ACHN (cell line): ENCODE data around the gene STX16.

ENCODE experiments used
- DNase-seq: peaks from one replicate; pipeline ENCODE4 v3.0.0-alpha.2; 2015
- in situ Hi-C: cut with HindIII; loops from 2 replicates; pipeline ENCODE4 v1.10.0; 2017; ENCODE audit warnings: low sequenced_read_pairs, low pct_ligation_motif_present, low pct_unique_long_range_greater_than_20kb

Gene STX16

DNA sequence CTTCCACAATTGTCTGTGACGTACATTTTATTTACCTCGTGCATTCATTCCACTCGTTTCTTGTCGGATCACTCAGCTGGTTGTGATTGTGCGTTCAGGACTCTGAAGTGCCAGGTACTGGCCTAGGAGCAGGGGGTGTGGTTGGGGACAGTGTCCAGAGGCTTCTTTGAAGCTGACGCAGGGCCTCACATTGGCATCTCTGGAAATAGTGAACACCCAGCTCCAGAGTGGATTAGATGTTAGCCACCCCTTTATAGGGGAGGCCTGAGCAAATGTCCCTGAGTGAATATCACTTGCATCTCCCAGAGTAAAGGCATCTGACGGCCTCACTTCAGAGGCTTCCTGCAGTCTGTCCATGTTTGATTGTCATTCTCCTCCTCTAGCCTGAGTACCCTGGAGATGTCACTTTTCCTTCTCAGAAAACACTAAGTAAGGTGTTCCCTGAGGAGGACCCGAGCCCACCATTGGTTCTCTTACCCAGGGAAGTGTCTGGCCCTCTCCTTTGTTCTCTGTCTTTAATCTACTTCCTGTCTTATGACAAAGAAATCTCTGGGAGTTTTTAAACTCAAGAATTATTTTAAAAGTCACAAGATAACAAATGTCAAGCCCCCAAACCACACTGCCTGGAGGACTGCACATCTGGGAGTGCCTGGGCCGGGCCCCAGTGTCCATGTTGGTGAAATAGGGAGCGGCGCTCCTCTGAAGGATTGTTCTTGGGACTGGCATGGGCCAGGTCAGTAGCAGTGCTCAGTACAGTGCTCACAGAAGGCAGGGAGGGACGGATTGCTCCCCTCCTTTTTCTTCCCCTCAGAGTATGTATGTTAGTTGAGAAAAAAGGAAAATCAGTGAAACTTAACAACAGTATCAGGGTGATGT is 10.8 kb downstream of the STX16 start:
- no peak for DNase-seq
- in situ Hi-C loops = loop anchor here (25.0 kb wide), 1 partner anchor 425 kb away; the partner anchor contains the start of gene ANKRD60

DNA sequence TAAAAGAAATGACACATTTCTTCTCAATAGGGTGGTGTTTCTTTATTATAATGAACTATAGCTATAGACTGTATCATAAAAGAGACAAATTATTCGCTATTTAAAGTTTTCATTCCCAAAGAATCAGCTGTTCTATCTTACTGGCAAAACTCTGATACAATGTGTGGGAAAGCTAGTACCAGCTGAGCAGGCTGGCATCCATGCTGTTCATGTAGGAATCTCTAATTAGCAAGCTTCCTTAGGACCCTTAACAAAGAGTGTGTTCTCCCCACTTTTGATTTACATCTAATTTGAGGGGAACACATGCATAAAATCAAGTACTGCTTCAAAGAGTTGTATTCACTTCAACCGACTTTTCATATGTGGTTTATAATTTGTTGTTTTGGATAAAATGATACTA is 13.2 kb downstream of the STX16 start:
- in situ Hi-C loops = loop anchor here (25.0 kb wide), 1 partner anchor 427 kb away; the partner anchor contains the start of gene ANKRD60
- no peak for DNase-seq

DNA sequence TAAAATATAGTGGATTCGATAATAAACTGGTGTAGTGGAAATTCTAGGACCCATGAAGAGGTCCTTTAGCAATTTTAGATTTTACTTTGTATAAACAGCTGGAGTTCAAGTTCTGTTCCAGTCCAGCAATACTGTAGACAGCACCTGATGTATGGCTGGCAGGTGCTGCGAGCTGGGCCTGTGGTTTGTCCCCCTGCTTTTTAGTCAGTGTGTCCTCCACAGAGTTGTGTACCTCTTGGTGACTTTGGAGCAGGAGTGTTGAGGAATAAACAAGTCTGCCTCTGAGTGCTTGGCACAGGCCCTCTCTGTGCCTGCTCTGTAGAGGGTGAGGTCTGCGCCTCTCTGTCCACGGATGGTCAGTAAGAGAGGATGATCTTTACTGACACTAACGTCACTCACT is 13.8 kb downstream of the STX16 start:
- in situ Hi-C loops = loop anchor here (25.0 kb wide), 1 partner anchor 428 kb away; the partner anchor contains the start of gene ANKRD60

DNA sequence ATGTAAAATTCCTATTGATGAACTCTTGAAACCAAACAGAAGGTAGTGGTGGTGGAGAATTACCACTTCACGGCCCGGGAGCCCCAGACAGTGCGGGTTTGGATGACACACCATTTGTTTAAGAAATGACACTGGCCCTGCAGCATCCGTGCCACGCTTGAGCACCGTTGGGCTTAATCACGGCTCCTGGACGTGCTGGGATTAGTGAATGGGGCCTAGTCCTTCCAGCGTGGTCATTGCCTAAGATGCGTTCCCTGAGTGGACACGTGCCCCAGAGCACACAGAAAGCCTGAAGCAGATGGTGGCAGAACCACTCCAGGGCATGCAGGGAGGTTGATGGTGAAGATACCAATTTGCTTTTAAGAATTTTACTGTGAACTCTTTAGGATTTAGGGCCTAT is 14.5 kb downstream of the STX16 start:
- in situ Hi-C loops = loop anchor here (25.0 kb wide), 1 partner anchor 428 kb away; the partner anchor contains the start of gene ANKRD60
- DNase-seq = peak; percentile 80

More for the DNA sequence above, 13.8 kb downstream of the STX16 start:
- no peak for DNase-seq

DNA sequence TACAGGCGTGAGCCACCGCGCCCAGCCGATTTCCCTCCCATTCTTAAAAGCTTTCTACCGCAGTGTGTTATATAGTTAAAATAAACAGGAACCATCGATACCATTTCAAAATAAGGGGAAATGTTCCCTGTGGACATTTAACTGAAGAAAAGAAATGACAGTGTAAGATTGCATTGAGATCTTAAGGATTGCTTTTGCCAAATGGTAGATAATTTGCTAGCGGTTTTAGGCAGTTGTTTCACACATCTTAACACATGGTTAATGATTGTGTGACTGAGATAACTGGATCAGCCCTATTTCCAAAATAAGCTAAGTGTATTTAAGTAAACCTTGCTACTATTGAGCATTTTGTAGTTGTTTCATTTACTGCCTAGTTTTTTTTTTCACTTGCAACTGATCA is 15.6 kb downstream of the STX16 start:
- peak; percentile 41 for DNase-seq
- in situ Hi-C loops = loop anchor here (25.0 kb wide), 1 partner anchor 429 kb away; the partner anchor contains the start of gene ANKRD60

DNA sequence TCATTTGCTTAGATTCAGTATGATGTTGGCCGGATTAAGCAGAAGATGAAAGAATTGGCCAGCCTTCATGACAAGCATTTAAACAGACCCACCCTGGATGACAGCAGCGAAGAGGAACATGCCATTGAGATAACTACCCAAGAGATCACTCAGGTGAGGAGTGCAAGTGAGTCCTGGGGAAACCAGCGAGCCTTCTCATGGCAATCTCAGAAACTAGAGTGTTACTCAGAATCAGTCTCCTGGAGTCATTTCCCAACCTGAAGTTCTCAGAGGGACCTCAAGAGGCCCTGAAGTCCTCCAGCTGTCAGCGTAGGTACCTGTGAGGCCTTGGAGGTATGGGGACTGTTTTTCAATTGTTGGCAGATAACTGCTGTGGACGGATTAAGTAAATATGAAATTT is 16.9 kb downstream of the STX16 start:
- DNase-seq = no peak
- in situ Hi-C loops = loop anchor here (25.0 kb wide), 1 partner anchor 431 kb away; the partner anchor contains the start of gene ANKRD60

DNA sequence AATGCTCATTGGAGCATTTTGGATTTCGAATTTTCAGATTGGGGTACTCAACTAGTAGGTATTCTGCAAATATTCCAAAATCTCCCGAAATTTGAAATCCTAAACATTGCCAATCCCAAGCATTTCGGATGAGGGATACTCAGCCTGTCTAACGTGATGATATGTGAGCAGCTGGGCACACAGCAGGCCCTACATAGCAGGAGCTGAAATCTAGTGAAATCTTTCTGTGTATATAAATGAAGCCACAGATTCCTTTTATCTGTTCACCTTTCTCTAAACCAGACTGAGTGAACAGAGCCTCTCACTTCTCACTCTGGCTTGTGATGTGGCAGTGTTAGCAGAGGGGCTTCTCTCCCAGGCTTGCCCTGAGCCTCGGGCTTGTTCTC is 17.8 kb downstream of the STX16 start:
- in situ Hi-C loops = loop anchor here (25.0 kb wide), 1 partner anchor 432 kb away; the partner anchor contains the start of gene ANKRD60
- no peak for DNase-seq

DNA sequence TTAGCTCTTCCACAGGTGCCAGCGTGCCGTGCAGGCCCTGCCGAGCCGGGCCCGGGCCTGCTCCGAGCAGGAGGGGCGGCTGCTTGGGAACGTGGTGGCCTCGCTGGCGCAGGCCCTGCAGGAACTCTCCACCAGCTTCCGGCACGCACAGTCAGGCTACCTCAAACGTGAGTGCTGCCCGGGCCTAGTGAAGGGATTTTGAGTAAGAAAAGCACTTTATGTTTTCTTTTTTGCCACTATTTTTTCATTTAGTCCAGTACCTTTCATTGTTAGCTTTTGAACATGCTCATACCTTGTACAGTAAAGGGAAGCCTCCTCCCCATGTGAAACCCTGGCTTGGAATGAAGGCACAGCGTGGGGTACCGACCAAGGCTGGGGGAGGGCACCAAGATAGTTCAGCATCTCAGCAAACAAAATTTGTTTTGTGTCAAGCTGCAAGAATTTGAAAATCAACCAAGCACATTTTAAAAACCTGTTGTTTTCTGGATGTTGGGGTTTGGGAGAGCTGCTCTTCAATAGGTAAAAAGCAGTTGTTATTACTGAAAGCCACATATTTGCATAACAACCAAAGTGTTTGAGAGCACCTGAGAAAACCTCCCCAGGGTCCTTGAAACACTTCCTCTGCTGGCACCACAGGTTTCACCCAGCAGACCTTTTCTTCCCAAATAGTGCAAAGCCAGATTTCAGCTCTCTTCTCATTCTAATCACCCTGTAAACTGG is 18.4 kb downstream of the STX16 start:
- in situ Hi-C loops = loop anchor here (25.0 kb wide), 1 partner anchor 432 kb away; the partner anchor contains the start of gene ANKRD60
- DNase-seq = no peak

DNA sequence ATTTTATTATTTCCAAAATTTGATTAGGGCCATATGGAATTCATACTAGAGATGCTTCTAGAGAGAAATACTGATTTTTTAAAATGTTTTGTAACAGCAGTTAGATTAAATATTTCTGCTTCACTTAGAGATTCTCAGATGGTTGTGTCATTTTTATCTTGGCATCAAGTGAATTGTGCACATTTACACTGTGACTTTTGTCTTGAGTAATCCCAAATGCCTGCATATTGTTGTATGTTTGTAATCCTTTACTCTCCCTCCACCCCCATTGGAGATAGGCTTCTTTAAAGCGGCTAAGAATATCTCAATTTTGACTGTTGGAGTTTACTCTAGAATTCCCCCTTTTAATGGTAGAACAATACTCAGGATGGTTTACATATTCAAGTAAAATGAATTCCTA is 19.0 kb downstream of the STX16 start:
- in situ Hi-C loops = loop anchor here (25.0 kb wide), 1 partner anchor 433 kb away; the partner anchor contains the start of gene ANKRD60
- no peak for DNase-seq

DNA sequence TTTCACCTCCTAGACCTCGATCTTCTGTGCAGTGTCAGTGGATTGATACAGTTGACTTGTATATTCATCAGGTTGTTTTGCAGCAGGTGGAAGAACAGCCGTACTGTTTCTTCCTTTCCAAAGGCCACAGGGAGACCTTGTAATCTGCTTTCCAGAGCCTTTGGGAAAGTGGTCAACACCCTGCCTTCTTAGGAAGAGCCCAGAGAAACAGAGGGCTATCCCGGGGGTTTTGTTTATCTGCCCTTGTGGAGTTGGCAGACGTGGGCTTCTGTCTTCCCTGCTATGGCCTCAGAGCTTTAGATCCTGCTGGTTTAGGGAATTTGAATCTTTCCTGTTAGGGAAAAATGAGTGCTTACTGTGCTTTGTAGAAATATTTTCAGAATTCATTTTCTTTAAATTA is 19.6 kb downstream of the STX16 start:
- no peak for DNase-seq
- in situ Hi-C loops = loop anchor here (25.0 kb wide), 1 partner anchor 433 kb away; the partner anchor contains the start of gene ANKRD60

DNA sequence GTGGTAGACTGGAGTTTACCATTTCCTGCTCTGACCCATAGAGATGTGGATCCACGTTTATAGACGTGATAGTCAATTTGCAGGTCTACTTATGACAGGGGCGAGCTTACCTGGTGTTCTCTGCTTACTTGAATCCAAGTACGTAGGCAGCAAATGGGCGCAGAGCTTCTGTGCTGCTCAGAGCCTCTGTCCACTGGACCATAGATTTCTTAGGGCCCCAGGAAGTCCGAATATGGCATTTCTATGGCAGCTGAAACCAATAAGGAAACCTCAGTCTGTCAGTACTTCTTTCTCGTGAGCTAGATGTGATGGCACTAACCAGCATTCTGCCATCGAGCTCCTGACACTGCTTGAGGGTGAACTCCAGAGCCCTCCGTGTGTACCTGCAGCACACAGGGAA is 22.0 kb downstream of the STX16 start:
- DNase-seq = no peak
- in situ Hi-C loops = loop anchor here (25.0 kb wide), 1 partner anchor 436 kb away; the partner anchor contains the start of gene ANKRD60

DNA sequence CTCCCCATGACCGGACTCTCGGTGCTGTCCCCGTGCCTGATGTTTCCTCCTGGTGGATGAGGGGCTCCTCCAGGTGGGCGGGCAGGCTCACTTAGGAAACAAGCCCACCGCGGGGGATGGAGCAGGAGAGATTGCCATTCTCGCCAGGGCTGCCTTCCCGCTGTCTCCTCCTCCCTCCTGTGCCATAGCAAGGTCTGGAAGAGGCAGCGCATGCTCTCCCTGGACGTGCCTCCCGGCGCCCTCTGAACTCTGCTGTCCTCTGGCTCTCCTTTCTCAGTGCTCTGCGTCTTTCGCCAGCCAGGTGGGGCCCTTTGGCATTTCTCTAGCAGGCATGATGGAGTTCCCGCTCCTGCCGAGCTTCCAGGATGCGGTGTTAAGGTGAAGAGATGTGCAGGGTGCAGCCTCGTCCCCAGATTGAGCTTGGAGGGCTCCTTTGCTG is 24.1 kb downstream of the STX16 start:
- no peak for DNase-seq
- in situ Hi-C loops = no loop called here

DNA sequence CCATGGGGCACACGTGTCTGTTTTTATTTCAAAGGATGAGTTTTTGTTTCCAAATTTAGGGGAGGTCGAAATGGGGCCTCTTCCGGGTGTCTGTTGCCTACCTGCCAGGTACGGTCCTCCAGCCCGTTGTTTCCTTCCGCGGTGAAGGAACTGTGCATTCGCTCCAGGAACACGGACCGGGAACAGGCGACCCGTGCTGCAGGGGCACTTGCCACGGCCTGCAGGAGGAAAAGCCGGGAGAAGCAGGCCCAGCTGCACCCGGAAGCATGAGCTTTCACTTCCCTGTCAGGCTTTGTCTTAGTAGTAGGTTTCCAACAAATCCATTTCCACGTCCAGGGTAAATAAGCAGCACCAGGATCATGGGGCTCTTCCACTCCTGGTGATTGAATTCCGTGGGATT is 24.6 kb downstream of the STX16 start:
- no peak for DNase-seq
- in situ Hi-C loops = no loop called here

DNA sequence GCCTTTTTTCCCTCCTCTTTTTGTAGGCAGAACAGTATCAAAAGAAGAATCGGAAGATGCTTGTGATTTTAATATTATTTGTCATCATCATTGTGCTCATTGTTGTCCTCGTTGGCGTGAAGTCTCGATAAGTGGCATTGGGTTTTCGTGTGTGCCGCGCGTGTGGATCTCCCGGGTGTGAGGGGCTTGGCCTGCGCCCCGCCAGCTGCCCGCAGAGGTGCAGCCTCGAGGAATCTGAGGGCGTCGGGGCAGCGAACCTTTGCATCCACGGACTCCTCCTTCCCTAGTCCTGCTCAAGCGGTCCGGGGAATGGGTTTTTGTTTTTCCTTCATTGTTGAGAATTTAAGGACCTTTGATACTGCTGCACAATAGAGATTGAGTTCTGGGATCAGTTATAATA is 25.1 kb downstream of the STX16 start:
- in situ Hi-C loops = no loop called here
- no peak for DNase-seq

DNA sequence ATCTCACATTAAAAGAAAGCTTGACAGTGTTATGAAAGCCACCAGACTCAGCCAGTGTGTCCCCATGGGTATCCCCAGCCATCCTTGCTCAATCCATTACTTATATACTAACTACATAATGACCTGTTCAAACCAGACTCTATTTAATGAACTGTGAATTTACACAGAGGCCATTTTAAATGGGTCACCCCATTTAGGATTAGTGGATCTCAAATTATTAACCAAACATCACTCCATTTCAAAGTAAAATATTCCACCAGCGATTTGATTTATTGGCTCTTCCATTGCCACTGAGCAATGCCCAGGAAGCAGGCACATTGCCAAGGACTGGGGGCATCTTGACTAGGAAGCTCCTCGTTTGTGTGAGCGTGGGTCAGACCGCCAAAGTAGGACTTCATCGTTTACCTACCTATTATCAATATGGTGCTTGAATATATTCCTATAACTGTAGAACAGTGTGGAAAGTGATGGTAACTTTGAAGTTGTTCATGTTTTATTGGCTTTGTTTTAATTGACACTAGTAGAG is 26.1 kb downstream of the STX16 start:
- in situ Hi-C loops = no loop called here

DNA sequence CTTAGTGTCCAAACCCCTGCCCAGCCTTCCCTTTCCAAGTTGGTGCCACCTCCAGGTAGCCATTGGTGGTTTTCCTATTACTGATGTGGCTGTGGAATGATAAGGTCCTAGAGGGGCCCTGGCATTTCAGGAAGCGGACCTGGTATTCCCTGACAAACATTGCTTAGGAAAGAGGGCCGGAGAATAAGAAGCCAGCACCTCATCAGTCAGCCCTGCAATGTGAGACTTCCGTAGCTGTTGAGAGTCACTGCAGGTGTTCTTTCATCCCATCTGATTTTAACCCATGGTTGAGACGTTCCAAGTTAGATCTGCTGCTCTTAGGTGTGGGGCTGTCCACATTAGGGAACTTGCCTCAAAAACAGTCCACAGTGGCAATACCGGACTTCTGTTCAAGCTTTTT is 26.7 kb downstream of the STX16 start:
- no peak for DNase-seq
- in situ Hi-C loops = no loop called here

More for the DNA sequence above, 26.1 kb downstream of the STX16 start:
- no peak for DNase-seq

DNA sequence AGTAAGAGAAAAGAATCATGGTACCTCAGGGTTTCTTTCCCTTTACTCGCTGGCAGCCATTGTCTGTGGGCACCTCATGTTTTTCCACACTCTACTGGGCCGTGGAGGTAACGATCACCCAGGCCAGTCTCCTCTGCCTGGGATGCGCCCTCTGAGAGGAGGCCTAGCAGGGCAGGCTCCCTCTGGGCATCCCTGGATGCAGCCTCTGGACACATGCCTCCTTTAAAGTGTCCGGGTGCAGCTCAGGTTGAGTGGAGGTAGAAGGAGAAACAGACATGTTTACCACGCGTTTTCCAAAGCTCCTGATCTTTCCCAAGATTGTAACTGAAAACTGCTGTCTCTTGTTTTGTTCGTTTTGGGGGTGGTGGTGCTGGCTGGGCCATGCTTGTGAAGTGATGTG is 27.7 kb downstream of the STX16 start:
- no peak for DNase-seq
- in situ Hi-C loops = no loop called here

DNA sequence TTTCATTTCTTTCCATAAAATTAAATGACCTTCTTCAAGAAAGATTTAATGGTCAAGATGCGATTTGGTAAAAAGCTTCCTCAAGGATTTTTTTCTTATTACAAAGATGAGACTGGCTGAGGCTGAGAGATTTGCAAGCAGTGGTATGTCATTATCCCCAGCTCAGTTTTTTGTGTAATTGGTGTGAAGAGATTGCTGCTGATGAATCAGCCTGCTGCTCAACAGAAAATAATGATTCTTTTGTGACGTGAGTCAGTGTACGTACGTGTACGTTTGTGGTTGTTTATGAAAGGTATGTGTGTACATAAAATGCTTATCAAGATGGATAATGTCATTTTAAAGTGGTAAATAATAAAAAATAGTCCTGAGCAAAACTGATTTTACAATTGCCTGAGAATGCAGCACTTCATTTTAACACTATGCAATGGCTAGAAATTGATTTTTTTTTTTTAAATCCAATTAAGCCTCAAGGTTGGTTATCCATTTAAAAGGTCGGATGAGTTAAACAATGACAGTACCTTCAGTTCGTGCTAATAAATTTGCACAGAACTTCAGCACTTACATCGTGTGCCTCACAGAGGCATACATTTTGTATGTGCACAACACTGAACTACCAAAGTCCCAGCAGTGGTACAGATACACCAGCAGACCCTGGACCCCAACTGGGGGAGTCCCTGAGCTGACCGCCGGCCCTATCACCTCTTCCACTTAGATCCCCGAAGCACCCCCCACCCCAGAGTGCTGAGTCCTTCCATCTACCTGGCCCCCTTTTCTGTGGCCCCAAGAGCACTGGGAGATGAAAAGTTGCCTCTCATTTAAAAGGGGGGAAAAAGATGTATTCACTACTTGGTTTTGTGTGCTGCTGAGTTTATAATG is 31.8 kb downstream of the STX16 start:
- in situ Hi-C loops = no loop called here

More for the DNA sequence above, 31.8 kb downstream of the STX16 start:
- no peak for DNase-seq
